ENCODE results near the gene SMYD3. TPM values are rescaled to one million over a fixed set of nuclear protein-coding genes. Genes with fewer than 3 reads are reported as not detected.

SMYD3 gene
- total RNA-seq, 1 experiment from 2014 or later = 35.1 TPM

GRCh38 chr1:246001837-246002230, 505.2 kb downstream of the SMYD3 start:
- TF ChIP-seq CTCF (IDR thresholded peaks at IDR 0.05; ENCODE audit: unreplicated experiment) = no peak
- intact Hi-C loops (cut with micrococcal nuclease; ENCODE audit: unreplicated experiment) = loop anchor here (2.0 to 10.0 kb wide), 2 partner anchors 607 to 923 kb away; no protein-coding TSS in a partner anchor

GRCh38 chr1:246001142-246001836, 505.8 kb downstream of the SMYD3 start:
- no peak for TF ChIP-seq CTCF (IDR thresholded peaks at IDR 0.05; ENCODE audit: unreplicated experiment)
- no peak for DNase-seq
- Mint-ChIP-seq H3K36me3 (ENCODE audit: insufficient read depth, unreplicated experiment) (no peaks in the 10 kb centered on the region), H3K27ac (ENCODE audit: unreplicated experiment) (no peak overlapping the region), H3K9me3 (ENCODE audit: low read depth, unreplicated experiment) (no peaks in the 10 kb centered on the region), H3K4me3 (ENCODE audit: low read depth, unreplicated experiment) (no peak overlapping the region), H3K4me1 (ENCODE audit: low read depth, unreplicated experiment) (peaks cover 26% of the 10 kb centered on the region), H3K27me3 (ENCODE audit: unreplicated experiment) (no peaks in the 10 kb centered on the region)
- CTCF ChIA-PET = no interaction called here
- BruUV-seq (replicated peaks) = no TSS peak
- intact Hi-C loops (cut with micrococcal nuclease; ENCODE audit: unreplicated experiment) = loop anchor here (10.0 kb wide), 1 partner anchor 606 kb away; no protein-coding TSS in a partner anchor

More at GRCh38 chr1:246001837-246002230, 505.2 kb downstream of the SMYD3 start:
- Mint-ChIP-seq H3K27ac (ENCODE audit: unreplicated experiment) (no peak overlapping the region), H3K36me3 (ENCODE audit: insufficient read depth, unreplicated experiment) (no peaks in the 10 kb centered on the region), H3K4me3 (ENCODE audit: low read depth, unreplicated experiment) (no peak overlapping the region), H3K9me3 (ENCODE audit: low read depth, unreplicated experiment) (no peaks in the 10 kb centered on the region), H3K27me3 (ENCODE audit: unreplicated experiment) (no peaks in the 10 kb centered on the region), H3K4me1 (ENCODE audit: low read depth, unreplicated experiment) (peaks cover 26% of the 10 kb centered on the region)
- BruUV-seq (replicated peaks) = no TSS peak
- CTCF ChIA-PET = no interaction called here
- DNase-seq = no peak

- Mint-ChIP-seq H3K4me1 (ENCODE audit: low read depth, unreplicated experiment) (peaks cover 26% of the 10 kb centered on the region), H3K4me3 (ENCODE audit: low read depth, unreplicated experiment) (no peak overlapping the region), H3K27me3 (ENCODE audit: unreplicated experiment) (no peaks in the 10 kb centered on the region), H3K9me3 (ENCODE audit: low read depth, unreplicated experiment) (no peaks in the 10 kb centered on the region), H3K27ac (ENCODE audit: unreplicated experiment) (no peak overlapping the region), H3K36me3 (ENCODE audit: insufficient read depth, unreplicated experiment) (no peaks in the 10 kb centered on the region)
- CTCF ChIA-PET = no interaction called here
- TF ChIP-seq CTCF (IDR thresholded peaks at IDR 0.05; ENCODE audit: unreplicated experiment) = no peak
- intact Hi-C loops (cut with micrococcal nuclease; ENCODE audit: unreplicated experiment) = loop anchor here (10.0 kb wide), 1 partner anchor 606 kb away; no protein-coding TSS in a partner anchor
- no peak for DNase-seq
- no TSS peak for BruUV-seq (replicated peaks)
These were observed 506.5 kb downstream of the SMYD3 start for GRCh38 chr1:246000638-246001015.

- peak overlapping the region; percentile 26 for H3K27ac Mint-ChIP-seq (ENCODE audit: unreplicated experiment)
These were observed 507.1 kb downstream of the SMYD3 start for GRCh38 chr1:245999697-246000637.

More at GRCh38 chr1:245999697-246000637, 507.1 kb downstream of the SMYD3 start:
- no peak overlapping the region for H3K4me3 Mint-ChIP-seq (ENCODE audit: low read depth, unreplicated experiment)
- H3K4me1 Mint-ChIP-seq (ENCODE audit: low read depth, unreplicated experiment) = peaks cover 26% of the 10 kb centered on the region
- H3K9me3 Mint-ChIP-seq (ENCODE audit: low read depth, unreplicated experiment) = no peaks in the 10 kb centered on the region
- CTCF ChIA-PET = interaction anchor here (0.7 kb wide), 1 partner anchor 820 kb away, joined by 3 read pairs; no protein-coding TSS in a partner anchor
- intact Hi-C loops (cut with micrococcal nuclease; ENCODE audit: unreplicated experiment) = loop anchor here (5.0 to 10.0 kb wide), 2 partner anchors 143 to 605 kb away; no protein-coding TSS in a partner anchor
- no peak for DNase-seq
- BruUV-seq (replicated peaks) = no TSS peak
- no peak for TF ChIP-seq CTCF (IDR thresholded peaks at IDR 0.05; ENCODE audit: unreplicated experiment)
- H3K36me3 Mint-ChIP-seq (ENCODE audit: insufficient read depth, unreplicated experiment) = no peaks in the 10 kb centered on the region
- no peaks in the 10 kb centered on the region for H3K27me3 Mint-ChIP-seq (ENCODE audit: unreplicated experiment)
